GM21447 (cell line): Measurements from ENCODE around the gene KLRC3.
"Not testable (repeated sequence)": the region's sequence is repeated elsewhere in the genome, so short reads cannot be mapped to it uniquely, and the experiment has no call there.

Experiments used
- ATAC-seq: cut with Tn5 transposase; IDR thresholded peaks from one replicate; pipeline ENCODE4 v1.9.1; 2021; ENCODE audit not compliant: unreplicated experiment

Gene KLRC3

GRCh38 chr12:10404798-10405197 lies 15.6 kb downstream of the KLRC3 start:
- no peak for ATAC-seq

DNA sequence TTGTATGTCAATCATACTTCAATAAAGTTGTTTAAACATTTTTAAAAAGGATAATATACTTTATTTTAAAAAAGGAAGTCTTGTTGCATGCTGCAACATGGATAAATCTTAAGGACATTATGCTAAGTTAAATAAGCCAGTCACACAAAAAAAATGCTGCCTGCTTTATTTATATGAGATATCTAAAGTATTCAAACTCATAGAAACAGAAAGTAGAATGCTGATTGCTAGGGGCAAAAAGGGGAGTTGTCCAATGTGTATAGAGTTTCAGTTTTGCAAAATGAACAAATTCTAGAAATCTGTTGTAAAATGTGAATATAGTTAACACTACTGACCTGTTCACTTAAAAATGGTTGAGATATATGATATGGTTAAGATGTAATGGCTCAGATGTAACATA lies 19.6 kb downstream of the KLRC3 start:
- no peak for ATAC-seq

- ATAC-seq = no peak
Observed at GRCh38 chr12:10398168-10398567, 22.2 kb downstream of the KLRC3 start.

DNA sequence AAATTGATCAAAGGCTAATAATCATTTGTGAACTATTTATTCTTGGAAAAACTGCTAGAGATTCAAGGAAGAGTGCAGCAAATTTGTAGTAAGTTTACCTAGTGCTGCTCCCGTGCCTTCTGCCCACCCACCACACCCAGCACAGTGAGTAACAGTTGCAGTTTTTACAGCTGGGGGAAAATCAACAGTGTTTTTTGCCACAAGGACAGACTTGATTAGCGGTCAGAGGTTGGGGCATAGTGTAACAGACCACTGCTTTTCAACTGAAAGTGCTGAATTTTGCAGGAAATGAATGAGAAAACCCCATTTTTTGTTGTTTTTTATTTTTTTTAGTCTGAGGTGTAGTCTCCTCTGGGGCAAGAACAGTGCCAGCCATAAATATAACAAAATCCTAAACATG lies 23.1 kb downstream of the KLRC3 start:
- no peak for ATAC-seq

DNA sequence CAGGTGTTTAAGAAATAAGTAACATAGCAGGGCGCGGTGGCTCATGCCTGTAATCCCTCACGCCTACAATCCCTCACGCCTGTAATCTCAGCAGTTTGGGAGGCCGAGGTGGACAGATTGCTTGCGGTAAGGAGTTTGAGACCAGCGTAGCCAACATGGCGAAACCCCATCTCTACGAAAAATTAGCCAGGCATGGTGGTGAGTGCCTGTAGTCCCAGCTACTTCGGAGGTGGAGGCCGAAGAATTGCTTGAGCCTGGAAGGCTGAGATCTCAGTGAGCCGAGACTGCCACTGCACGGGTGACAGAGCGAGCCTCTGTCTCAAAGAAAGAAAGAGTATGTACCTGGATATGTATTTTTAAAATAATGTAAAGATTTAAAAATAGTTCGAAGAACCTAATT lies 24.2 kb downstream of the KLRC3 start:
- not testable (repeated sequence) for ATAC-seq

DNA sequence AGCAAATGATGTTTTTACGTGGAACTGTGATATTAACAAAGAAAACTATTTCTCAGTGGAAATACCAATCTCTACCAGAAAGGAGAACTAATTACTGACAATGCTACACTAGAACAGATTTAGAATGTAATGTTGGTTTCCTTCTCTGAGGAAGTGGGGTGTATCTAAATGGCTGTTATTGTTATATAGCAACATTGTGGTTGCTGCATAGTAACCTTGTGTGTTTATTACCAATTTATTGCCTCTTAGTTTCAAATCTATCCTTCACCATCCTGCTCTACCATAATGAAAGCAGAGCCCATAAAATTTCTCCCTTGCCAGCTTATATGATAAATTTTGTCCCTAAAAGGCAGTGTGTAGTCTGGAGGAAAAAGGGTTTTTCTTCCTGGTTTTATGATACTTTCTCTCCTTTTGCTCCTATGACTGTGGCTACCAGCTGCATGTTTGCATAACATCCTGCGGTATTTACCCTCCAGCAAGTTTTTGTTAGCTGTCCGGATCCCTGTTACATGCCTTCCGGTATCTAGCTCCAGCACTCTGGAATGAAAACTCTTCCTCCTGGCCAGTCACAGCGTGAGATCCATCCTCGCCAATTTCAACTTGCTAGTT lies 24.9 kb downstream of the KLRC3 start:
- peak; percentile 85 for ATAC-seq

DNA sequence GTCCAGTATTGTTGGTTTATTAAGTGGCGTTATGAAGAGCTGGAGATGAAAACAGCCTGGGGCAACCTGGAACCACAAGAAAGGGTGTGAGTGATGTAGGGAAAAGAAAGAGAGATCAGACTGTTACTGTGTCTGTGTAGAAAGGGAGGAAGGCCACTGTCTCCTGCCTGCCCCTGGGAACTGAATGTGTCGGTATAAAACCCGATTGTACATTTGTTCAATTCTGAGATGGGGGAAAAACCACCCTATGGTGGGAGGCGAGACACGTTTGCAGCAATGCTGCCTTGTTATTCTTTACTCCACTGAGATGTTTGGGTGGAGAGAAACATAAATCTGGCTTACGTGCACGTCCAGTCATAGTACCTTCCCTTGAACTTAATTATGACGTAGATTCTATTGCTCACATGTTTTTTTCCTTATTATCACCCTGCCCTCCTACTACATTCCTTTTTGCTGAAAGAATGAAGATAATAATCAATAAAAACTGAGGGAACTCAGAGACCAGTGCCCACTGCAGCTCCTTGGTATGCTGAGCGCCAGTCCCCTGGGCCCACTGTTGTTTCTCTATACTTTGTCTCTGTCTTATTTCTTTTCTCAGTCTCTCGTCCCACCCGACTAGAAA lies 25.8 kb downstream of the KLRC3 start:
- not testable (repeated sequence) for ATAC-seq

DNA sequence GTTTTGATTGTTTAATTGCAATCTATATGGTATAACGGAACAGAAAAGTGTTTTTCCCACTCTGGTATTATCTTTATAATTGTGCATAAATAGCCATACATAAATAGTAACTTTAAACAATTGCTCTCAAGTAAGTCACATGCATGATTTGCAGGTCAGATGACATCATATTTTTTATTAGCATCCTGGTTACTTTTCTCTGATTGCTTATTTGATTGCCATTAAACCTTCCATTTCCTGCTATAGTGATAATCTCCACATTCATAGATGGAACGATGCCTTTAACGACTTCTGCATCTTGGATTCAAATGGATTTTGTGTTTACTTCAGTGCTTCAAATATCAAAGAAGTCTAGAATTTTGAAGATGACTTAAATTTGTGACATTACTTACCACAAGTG lies 27.1 kb downstream of the KLRC3 start:
- ATAC-seq = no peak

- peak; percentile 68 for ATAC-seq
Observed at GRCh38 chr12:10392394-10392930, 27.9 kb downstream of the KLRC3 start.

- ATAC-seq = not testable (repeated sequence)
Observed at GRCh38 chr12:10390991-10391390, 29.4 kb downstream of the KLRC3 start.

- no peak for ATAC-seq
Observed at GRCh38 chr12:10389904-10390303, 30.5 kb downstream of the KLRC3 start, which contains the start of gene KLRK1. Gene KLRK1 (minus strand): TSS chr12:10390041. CDS start chr12:10388810, 1,231 bp downstream.

DNA sequence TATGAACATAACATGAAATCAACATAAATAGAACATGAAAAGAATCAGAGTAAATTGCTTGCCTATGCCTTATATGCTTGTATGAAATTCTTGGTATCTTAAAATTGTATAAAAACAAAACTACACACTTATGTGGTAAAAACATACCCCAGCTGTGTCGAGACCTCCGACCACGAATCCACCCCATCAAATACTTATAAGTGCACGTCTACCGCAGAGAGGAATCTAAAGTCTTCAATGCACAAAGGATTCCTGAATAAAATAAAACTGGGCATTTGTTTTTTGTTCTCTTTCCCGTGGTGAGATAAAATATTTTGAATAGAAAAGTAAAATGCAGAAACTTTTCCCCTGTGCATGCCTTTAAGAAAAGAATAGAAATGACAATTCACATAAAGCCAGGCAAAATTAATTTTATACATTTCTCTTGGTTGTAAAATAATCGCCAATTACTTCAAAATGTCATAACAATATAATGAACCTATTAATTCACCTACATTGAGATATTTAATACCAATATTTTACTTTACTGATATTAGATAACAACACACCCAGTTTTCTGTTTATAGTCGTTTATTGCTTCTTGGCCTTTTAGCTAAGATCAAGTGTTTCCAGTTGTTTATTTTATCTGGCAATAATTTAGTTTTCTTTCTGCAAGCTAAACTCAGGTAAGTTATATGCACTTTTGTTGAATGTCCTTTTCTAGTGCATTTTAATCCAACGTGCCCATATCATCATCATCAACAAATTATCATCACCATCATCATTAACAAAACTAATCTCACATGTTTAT lies 31.6 kb downstream of the KLRC3 start:
- ATAC-seq = no peak

GRCh38 chr12:10387498-10387897 lies 32.9 kb downstream of the KLRC3 start:
- not testable (repeated sequence) for ATAC-seq

DNA sequence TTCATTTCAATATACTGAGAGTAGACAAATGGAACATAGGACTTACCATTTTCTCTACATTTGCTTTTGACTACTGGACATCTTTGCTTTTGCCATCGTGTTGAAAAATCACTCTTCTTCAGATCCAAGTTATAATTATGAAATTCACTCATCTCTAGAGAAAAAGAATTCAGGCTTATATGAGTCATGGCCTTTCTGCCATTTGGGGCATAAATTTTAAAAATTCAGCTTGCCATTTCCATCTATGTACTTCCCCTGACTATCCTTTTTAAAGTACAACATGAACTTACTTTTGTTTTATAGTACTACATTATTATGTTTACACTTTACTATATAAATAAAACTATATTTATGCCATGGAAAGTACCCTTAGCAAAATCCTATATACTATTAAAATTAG lies 33.5 kb downstream of the KLRC3 start:
- ATAC-seq = no peak

- ATAC-seq = no peak
Observed at GRCh38 chr12:10385166-10385613, 35.2 kb downstream of the KLRC3 start.

DNA sequence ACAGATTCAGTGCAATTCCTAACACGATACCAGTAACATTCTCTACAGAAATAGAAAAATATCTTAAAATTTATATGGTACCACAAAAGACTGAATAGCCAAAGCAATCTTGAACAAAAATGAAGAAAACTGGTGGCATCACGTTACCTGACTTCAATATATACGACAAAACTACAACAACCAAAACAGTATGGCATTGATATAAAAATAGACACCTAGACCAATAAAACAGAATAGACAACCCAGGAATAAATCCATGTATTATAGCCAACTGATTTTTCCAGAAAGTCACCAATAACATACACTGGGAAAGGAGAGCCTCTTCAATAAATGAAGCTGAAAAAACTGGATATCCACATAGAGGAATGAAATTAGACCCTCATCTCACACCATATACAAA lies 36.2 kb downstream of the KLRC3 start:
- no peak for ATAC-seq

- ATAC-seq = no peak
Observed at GRCh38 chr12:10381928-10382628, 38.3 kb downstream of the KLRC3 start.

DNA sequence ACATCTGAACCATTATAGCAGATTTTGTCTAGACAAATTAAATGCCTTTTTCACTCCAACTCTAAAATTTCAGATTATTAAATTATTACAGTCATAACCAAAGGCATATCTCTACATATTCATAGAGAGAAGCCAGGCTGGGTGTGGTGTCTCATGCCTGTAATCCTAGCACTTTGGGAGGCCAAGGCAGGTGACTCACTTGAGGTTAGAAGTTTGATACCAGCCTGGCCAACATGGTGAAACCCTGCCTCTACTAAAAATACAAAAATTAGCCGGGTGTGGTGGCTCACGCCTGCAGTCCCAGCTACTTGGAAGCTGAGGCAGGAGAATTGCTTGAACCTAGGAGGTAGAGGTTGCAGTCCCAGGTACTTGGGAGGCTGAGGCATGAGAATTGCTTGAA lies 41.7 kb downstream of the KLRC3 start:
- not testable (repeated sequence) for ATAC-seq

GRCh38 chr12:10374624-10375018 lies 45.8 kb downstream of the KLRC3 start:
- no peak for ATAC-seq

- ATAC-seq = no peak
Observed at GRCh38 chr12:10372559-10372958, 47.8 kb downstream of the KLRC3 start.

- ATAC-seq = not testable (repeated sequence)
Observed at GRCh38 chr12:10371893-10372535, 48.4 kb downstream of the KLRC3 start.
